ENCODE results near the gene PCED1A. TPM values are rescaled to one million over a fixed set of nuclear protein-coding genes. Genes with fewer than 3 reads are reported as not detected.

The PCED1A gene
- total RNA-seq, 2 experiments from 2014 or later: 6.9 to 9.8 TPM

GRCh38 chr20:2837221-2837960 lies 3.1 kb downstream of the PCED1A start:
- CTCF ChIA-PET (ENCODE audit: unreplicated experiment): no interaction called here
- Histone ChIP-seq H2AFZ (ENCODE audit: low read length) (no peak overlapping the region), H3K9me2 (ENCODE audit: insufficient read depth, low read length) (no peaks in the 10 kb centered on the region), H3K27ac (ENCODE audit: low read depth, low read length, poor library complexity, severe bottlenecking) (no peak overlapping the region), H3K9me3 (ENCODE audit: low read length) (no peaks in the 10 kb centered on the region), H3K36me3 (ENCODE audit: insufficient read depth, low read length) (no peaks in the 10 kb centered on the region), H3K4me3 (ENCODE audit: low read depth, low read length, poor library complexity, severe bottlenecking) (no peak overlapping the region), H3K79me2 (ENCODE audit: insufficient read depth, low read depth, low read length) (no peaks in the 10 kb centered on the region), H3K4me2 (ENCODE audit: low read length) (no peak overlapping the region), H4K20me1 (ENCODE audit: insufficient read depth, low read length) (no peaks in the 10 kb centered on the region), H3K4me1 (ENCODE audit: insufficient read depth, low read length, poor library complexity, severe bottlenecking) (peaks cover 10% of the 10 kb centered on the region)
- POLR2A ChIA-PET: no interaction called here
- TF ChIP-seq EZH2phosphoT487 (IDR thresholded peaks at IDR 0.05; ENCODE audit: borderline replicate concordance, low read depth, low read length): no peak
- TF ChIP-seq, protein P1, sequence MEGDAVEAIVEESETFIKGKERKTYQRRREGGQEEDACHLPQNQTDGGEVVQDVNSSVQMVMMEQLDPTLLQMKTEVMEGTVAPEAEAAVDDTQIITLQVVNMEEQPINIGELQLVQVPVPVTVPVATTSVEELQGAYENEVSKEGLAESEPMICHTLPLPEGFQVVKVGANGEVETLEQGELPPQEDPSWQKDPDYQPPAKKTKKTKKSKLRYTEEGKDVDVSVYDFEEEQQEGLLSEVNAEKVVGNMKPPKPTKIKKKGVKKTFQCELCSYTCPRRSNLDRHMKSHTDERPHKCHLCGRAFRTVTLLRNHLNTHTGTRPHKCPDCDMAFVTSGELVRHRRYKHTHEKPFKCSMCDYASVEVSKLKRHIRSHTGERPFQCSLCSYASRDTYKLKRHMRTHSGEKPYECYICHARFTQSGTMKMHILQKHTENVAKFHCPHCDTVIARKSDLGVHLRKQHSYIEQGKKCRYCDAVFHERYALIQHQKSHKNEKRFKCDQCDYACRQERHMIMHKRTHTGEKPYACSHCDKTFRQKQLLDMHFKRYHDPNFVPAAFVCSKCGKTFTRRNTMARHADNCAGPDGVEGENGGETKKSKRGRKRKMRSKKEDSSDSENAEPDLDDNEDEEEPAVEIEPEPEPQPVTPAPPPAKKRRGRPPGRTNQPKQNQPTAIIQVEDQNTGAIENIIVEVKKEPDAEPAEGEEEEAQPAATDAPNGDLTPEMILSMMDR (conservative IDR thresholded peaks at IDR 0.05; ENCODE audit: low read length): no peak
- no TSS peak for BruUV-seq (replicated peaks)
- intact Hi-C loops (cut with micrococcal nuclease; ENCODE audit: unreplicated experiment): no loop called here
- no peak for DNase-seq (ENCODE audit: low spot score)

- H2AFZ ChIP-seq (ENCODE audit: low read length): no peak overlapping the region
- H3K4me1 ChIP-seq (ENCODE audit: insufficient read depth, low read length, poor library complexity, severe bottlenecking): peaks cover 4% of the 10 kb centered on the region
- TF ChIP-seq EZH2phosphoT487 (IDR thresholded peaks at IDR 0.05; ENCODE audit: borderline replicate concordance, low read depth, low read length): no peak
- TF ChIP-seq, protein P1 (conservative IDR thresholded peaks at IDR 0.05; ENCODE audit: low read length): no peak
- H3K27ac ChIP-seq (ENCODE audit: low read depth, low read length, poor library complexity, severe bottlenecking): no peak overlapping the region
- BruUV-seq (replicated peaks): TSS peak; percentile 62
- H3K79me2 ChIP-seq (ENCODE audit: insufficient read depth, low read depth, low read length): no peaks in the 10 kb centered on the region
- ChIA-PET CTCF (ENCODE audit: unreplicated experiment) (no interaction called here), POLR2A (no interaction called here)
- DNase-seq (ENCODE audit: low spot score): no peak
- no peak overlapping the region for H3K4me3 ChIP-seq (ENCODE audit: low read depth, low read length, poor library complexity, severe bottlenecking)
- no peaks in the 10 kb centered on the region for H4K20me1 ChIP-seq (ENCODE audit: insufficient read depth, low read length)
- H3K4me2 ChIP-seq (ENCODE audit: low read length): no peak overlapping the region
- H3K36me3 ChIP-seq (ENCODE audit: insufficient read depth, low read length): no peaks in the 10 kb centered on the region
- H3K9me2 ChIP-seq (ENCODE audit: insufficient read depth, low read length): no peaks in the 10 kb centered on the region
- intact Hi-C loops (cut with micrococcal nuclease; ENCODE audit: unreplicated experiment): no loop called here
- H3K9me3 ChIP-seq (ENCODE audit: low read length): no peaks in the 10 kb centered on the region
These were observed 4.4 kb downstream of the PCED1A start for GRCh38 chr20:2836035-2836434.

GRCh38 chr20:2835331-2835796 lies 5.1 kb downstream of the PCED1A start:
- H4K20me1 ChIP-seq (ENCODE audit: insufficient read depth, low read length): no peaks in the 10 kb centered on the region
- H3K9me3 ChIP-seq (ENCODE audit: low read length): no peaks in the 10 kb centered on the region
- BruUV-seq (replicated peaks): no TSS peak
- peaks cover 4% of the 10 kb centered on the region for H3K4me1 ChIP-seq (ENCODE audit: insufficient read depth, low read length, poor library complexity, severe bottlenecking)
- no peaks in the 10 kb centered on the region for H3K79me2 ChIP-seq (ENCODE audit: insufficient read depth, low read depth, low read length)
- no peak for DNase-seq (ENCODE audit: low spot score)
- ChIA-PET POLR2A (no interaction called here), CTCF (ENCODE audit: unreplicated experiment) (no interaction called here)
- no peaks in the 10 kb centered on the region for H3K36me3 ChIP-seq (ENCODE audit: insufficient read depth, low read length)
- no peak overlapping the region for H2AFZ ChIP-seq (ENCODE audit: low read length)
- no peaks in the 10 kb centered on the region for H3K9me2 ChIP-seq (ENCODE audit: insufficient read depth, low read length)
- H3K4me2 ChIP-seq (ENCODE audit: low read length): no peak overlapping the region
- H3K27ac ChIP-seq (ENCODE audit: low read depth, low read length, poor library complexity, severe bottlenecking): no peak overlapping the region
- H3K4me3 ChIP-seq (ENCODE audit: low read depth, low read length, poor library complexity, severe bottlenecking): no peak overlapping the region
- TF ChIP-seq EZH2phosphoT487 (IDR thresholded peaks at IDR 0.05; ENCODE audit: borderline replicate concordance, low read depth, low read length): no peak
- TF ChIP-seq, protein P1 (conservative IDR thresholded peaks at IDR 0.05; ENCODE audit: low read length): no peak
- intact Hi-C loops (cut with micrococcal nuclease; ENCODE audit: unreplicated experiment): no loop called here
